IMR-90 (cell line): ENCODE data around the gene PTPRK. TPM values are rescaled to one million over a fixed set of nuclear protein-coding genes. Genes with fewer than 3 reads are reported as not detected.

ENCODE experiments used
- ATAC-seq: fragments of 200-7000 bp; cut with Tn5 transposase; 2 replicates; pipeline ENCODE4 v1.9.1; 2020; ENCODE audit warnings: low read depth, mild to moderate bottlenecking, moderate library complexity
- BruUV-seq: library from RNA; stranded (reverse); fragments of 400-500 nt; replicated peaks from 2 replicates; lab custom pipeline; 2021; lab: Mats Ljungman, UMichigan
- CTCF ChIA-PET: fragments of 300-600 bp; formaldehyde crosslinking; extraction: SDS; loops from one replicate; lab custom pipeline; 2021; ENCODE audit warnings: antibody characterized with exemption; lab: Yijun Ruan, JAX
- POLR2A ChIA-PET: fragments of 300-600 bp; sonication (Branson Sonifier 250); formaldehyde crosslinking; loops from one replicate; lab custom pipeline; 2022; ENCODE audit warnings: antibody characterized with exemption; ENCODE audit not compliant: unreplicated experiment; lab: Charles Lee
- DNase-seq: peaks from one replicate; pipeline ENCODE4 v3.0.0; 2013
- H2AFZ ChIP-seq: replicated peaks from 2 replicates; pipeline ENCODE3; 2013; ENCODE audit warnings: low read length, mild to moderate bottlenecking; ENCODE audit not compliant: poor library complexity
- H2AK5ac ChIP-seq: 2 replicates; pipeline ENCODE4 v1.6.1; 2013; ENCODE audit warnings: low read depth, low read length, inconsistent platforms
- H2AK9ac ChIP-seq: replicated peaks from 2 replicates; pipeline ENCODE3; 2013; ENCODE audit warnings: mild to moderate bottlenecking, low read depth, low read length, moderate library complexity; ENCODE audit not compliant: poor library complexity
- H2BK120ac ChIP-seq: 2 replicates; pipeline ENCODE4 v1.6.1; 2013; ENCODE audit warnings: low read depth, low read length, inconsistent platforms
- H2BK15ac ChIP-seq: 3 replicates; pipeline ENCODE4 v1.6.1; 2013; ENCODE audit warnings: low read depth, low read length, inconsistent platforms
- H2BK20ac ChIP-seq: 2 replicates; pipeline ENCODE4 v1.6.1; 2013; ENCODE audit warnings: low read depth, mild to moderate bottlenecking, inconsistent platforms, low read length, moderate library complexity
- H2BK5ac ChIP-seq: 2 replicates; pipeline ENCODE4 v1.6.1; 2013; ENCODE audit warnings: mild to moderate bottlenecking, low read depth, low read length, inconsistent platforms; ENCODE audit not compliant: poor library complexity, severe bottlenecking
- H3K14ac ChIP-seq: replicated peaks from 2 replicates; pipeline ENCODE4 v1.6.1; 2013; ENCODE audit warnings: low read depth, low read length, inconsistent platforms
- H3K18ac ChIP-seq: 2 replicates; pipeline ENCODE4 v1.6.1; 2013; ENCODE audit warnings: low read depth, low read length, control low read depth
- H3K23ac ChIP-seq: 2 replicates; pipeline ENCODE4 v1.6.1; 2013; ENCODE audit warnings: low read depth, low read length, inconsistent platforms
- H3K27ac ChIP-seq: 2 replicates; pipeline ENCODE4 v1.5.1; 2013; ENCODE audit warnings: mild to moderate bottlenecking, control low read depth, low read length; ENCODE audit not compliant: insufficient read depth
- H3K27me3 ChIP-seq: 2 replicates; pipeline ENCODE4 v1.6.1; 2013; ENCODE audit warnings: low read length; ENCODE audit not compliant: control insufficient read depth, insufficient read depth
- H3K36me3 ChIP-seq: 2 replicates; pipeline ENCODE4 v1.6.1; 2013; ENCODE audit warnings: low read length, mixed read lengths; ENCODE audit not compliant: control insufficient read depth, insufficient read depth
- H3K4ac ChIP-seq: 2 replicates; pipeline ENCODE4 v1.6.1; 2013; ENCODE audit warnings: low read depth, low read length, inconsistent platforms
- H3K4me1 ChIP-seq: 2 replicates; pipeline ENCODE4 v1.6.1; 2013; ENCODE audit warnings: low read length, mixed read lengths; ENCODE audit not compliant: control insufficient read depth, insufficient read depth
- H3K4me2 ChIP-seq: 2 replicates; pipeline ENCODE4 v1.6.1; 2013; ENCODE audit warnings: low read depth, mild to moderate bottlenecking, control low read depth, low read length, moderate library complexity
- H3K4me3 ChIP-seq: 2 replicates; pipeline ENCODE4 v1.5.1; 2013; ENCODE audit warnings: low read depth, mild to moderate bottlenecking, control low read depth, low read length, moderate library complexity; ENCODE audit not compliant: insufficient read depth
- H3K56ac ChIP-seq: 2 replicates; pipeline ENCODE4 v1.6.1; 2013; ENCODE audit warnings: low read length, inconsistent platforms; ENCODE audit not compliant: insufficient read depth; ENCODE audit errors: extremely low read depth
- H3K79me1 ChIP-seq, 2 experiments: 2 replicates each; pipeline ENCODE4 v1.6.1; 2013; ENCODE audit warnings: low read length in 2 of 2, inconsistent platforms in 1 of 2, low read depth in 1 of 2
- H3K9ac ChIP-seq: 2 replicates; pipeline ENCODE4 v1.6.1; 2013; ENCODE audit warnings: low read depth, low read length, control low read depth
- H3K9me1 ChIP-seq: 2 replicates; pipeline ENCODE4 v1.6.1; 2013; ENCODE audit warnings: low read length, inconsistent platforms; ENCODE audit not compliant: insufficient read depth
- H3K9me3 ChIP-seq: 2 replicates; pipeline ENCODE4 v1.6.1; 2013; ENCODE audit warnings: low read length; ENCODE audit not compliant: control insufficient read depth, insufficient read depth
- H4K20me1 ChIP-seq: 2 replicates; pipeline ENCODE4 v1.6.1; 2013; ENCODE audit warnings: low read length, inconsistent platforms; ENCODE audit not compliant: insufficient read depth
- H4K5ac ChIP-seq: 2 replicates; pipeline ENCODE4 v1.6.1; 2013; ENCODE audit warnings: mild to moderate bottlenecking, low read depth, low read length, control low read depth
- H4K8ac ChIP-seq, 2 experiments: 2 replicates each; pipeline ENCODE4 v1.6.1; 2013; ENCODE audit warnings: low read depth in 2 of 2, low read length in 2 of 2, control low read depth in 1 of 2, inconsistent platforms in 1 of 2
- H4K91ac ChIP-seq: 2 replicates; pipeline ENCODE4 v1.6.1; 2013; ENCODE audit warnings: low read depth, low read length, inconsistent platforms; ENCODE audit not compliant: insufficient read depth
- CEBPB ChIP-seq: IDR thresholded peaks from 2 replicates; pipeline ENCODE4 v1.6.1; 2012; ENCODE audit warnings: low read depth, low read length, improper control_type of control experiment
- FOS ChIP-seq: fragments of 150-350 bp; IDR thresholded peaks from 2 replicates; pipeline ENCODE4 v1.6.1; 2016; ENCODE audit warnings: low read depth, low read length
- MAFK ChIP-seq: IDR thresholded peaks from 2 replicates; pipeline ENCODE4 v1.6.1; 2012; ENCODE audit warnings: low read depth, low read length, improper control_type of control experiment
- NFE2L2 ChIP-seq: fragments of 150-350 bp; IDR thresholded peaks from 2 replicates; pipeline ENCODE4 v1.6.1; 2016; ENCODE audit warnings: low read depth, mild to moderate bottlenecking, low read length
- RAD21 ChIP-seq: IDR thresholded peaks from 2 replicates; pipeline ENCODE4 v1.6.1; 2012; ENCODE audit warnings: low read length, improper control_type of control experiment
- RCOR1 ChIP-seq: IDR thresholded peaks from 2 replicates; pipeline ENCODE4 v1.6.1; 2012; ENCODE audit warnings: mild to moderate bottlenecking, low read length, improper control_type of control experiment; ENCODE audit not compliant: insufficient replicate concordance
- WGBS, 2 experiments: methylation state at CpG; one replicate each; pipeline versions ENCODE4 v1.1.5 to v1.1.7; 2013; ENCODE audit warnings: missing lambda C conversion rate in 2 of 2; ENCODE audit not compliant: insufficient read length in 1 of 2; ENCODE audit errors: extremely low coverage in 2 of 2; 5-methylcytosine and 5-hydroxymethylcytosine counted together
- dilution Hi-C: fragments of 300-500 bp; cut with HindIII; formaldehyde crosslinking; loops from one replicate; pipeline ENCODE4 v1.14.3; 2018; ENCODE audit warnings: low sequenced_read_pairs; ENCODE audit not compliant: unreplicated experiment
- in situ Hi-C: fragments of 300-500 bp; cut with MboI; formaldehyde crosslinking; loops from 3 replicates; pipeline ENCODE4 v1.14.3; 2019; ENCODE audit warnings: low sequenced_read_pairs, inconsistent platforms, mixed read lengths
- intact Hi-C: fragments of 100-400 bp; cut with micrococcal nuclease; formaldehyde crosslinking; loops from 2 replicates; pipeline ENCODE4 v1.10.0; 2022
- polyA plus RNA-seq, 3 experiments: library from polyadenylated mRNA; depleted of rRNA; stranded (reverse); fragments of >200 nt; gene quantifications; 2 replicates each; pipeline ENCODE4 v1.2.3, GENCODE V29; 2012; ENCODE audit warnings: low replicate concordance in 1 of 3
- total RNA-seq: library from RNA; depleted of rRNA; stranded (reverse); fragments of >200 nt; gene quantifications from 2 replicates; pipeline ENCODE4 v1.2.3, GENCODE V29; 2012
- TF ChIP-seq, protein P1 (sequence below): fragments of 150-350 bp; IDR thresholded peaks from 2 replicates; pipeline ENCODE4 v1.6.1; 2017; ENCODE audit warnings: mild to moderate bottlenecking, antibody characterized with exemption, low read length, low read depth
- TF ChIP-seq, protein P2 (sequence below): conservative IDR thresholded peaks from 2 replicates; pipeline ENCODE4 v1.5.1; 2012; ENCODE audit warnings: mild to moderate bottlenecking, low read depth, low read length, improper control_type of control experiment

The PTPRK gene
- total and polyA plus RNA-seq, 2 of the 4 experiments (the other 2 are of a cell fraction) = 18.0 to 80.8 TPM

- TF ChIP-seq NFE2L2 (no peak), RCOR1 (no peak), RAD21 (no peak), FOS (no peak), MAFK (no peak), CEBPB (0 out of 2 replicates have a peak, but pooled peaks have one; percentile 23)
- TF ChIP-seq, protein P1, sequence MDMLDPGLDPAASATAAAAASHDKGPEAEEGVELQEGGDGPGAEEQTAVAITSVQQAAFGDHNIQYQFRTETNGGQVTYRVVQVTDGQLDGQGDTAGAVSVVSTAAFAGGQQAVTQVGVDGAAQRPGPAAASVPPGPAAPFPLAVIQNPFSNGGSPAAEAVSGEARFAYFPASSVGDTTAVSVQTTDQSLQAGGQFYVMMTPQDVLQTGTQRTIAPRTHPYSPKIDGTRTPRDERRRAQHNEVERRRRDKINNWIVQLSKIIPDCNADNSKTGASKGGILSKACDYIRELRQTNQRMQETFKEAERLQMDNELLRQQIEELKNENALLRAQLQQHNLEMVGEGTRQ = no peak
- TF ChIP-seq, protein P2, sequence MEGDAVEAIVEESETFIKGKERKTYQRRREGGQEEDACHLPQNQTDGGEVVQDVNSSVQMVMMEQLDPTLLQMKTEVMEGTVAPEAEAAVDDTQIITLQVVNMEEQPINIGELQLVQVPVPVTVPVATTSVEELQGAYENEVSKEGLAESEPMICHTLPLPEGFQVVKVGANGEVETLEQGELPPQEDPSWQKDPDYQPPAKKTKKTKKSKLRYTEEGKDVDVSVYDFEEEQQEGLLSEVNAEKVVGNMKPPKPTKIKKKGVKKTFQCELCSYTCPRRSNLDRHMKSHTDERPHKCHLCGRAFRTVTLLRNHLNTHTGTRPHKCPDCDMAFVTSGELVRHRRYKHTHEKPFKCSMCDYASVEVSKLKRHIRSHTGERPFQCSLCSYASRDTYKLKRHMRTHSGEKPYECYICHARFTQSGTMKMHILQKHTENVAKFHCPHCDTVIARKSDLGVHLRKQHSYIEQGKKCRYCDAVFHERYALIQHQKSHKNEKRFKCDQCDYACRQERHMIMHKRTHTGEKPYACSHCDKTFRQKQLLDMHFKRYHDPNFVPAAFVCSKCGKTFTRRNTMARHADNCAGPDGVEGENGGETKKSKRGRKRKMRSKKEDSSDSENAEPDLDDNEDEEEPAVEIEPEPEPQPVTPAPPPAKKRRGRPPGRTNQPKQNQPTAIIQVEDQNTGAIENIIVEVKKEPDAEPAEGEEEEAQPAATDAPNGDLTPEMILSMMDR = no peak
- no peak overlapping the region for H3K14ac ChIP-seq
- H3K36me3 ChIP-seq = no peaks in the 10 kb centered on the region
- H4K20me1 ChIP-seq = peaks cover 30% of the 10 kb centered on the region; the same call in 1 of the 2 replicates
- ATAC-seq = no peak
- WGBS, 2 experiments = 92% methylated on average over 2 of the region's 5 CpGs; no CpG with 5 or more reads in 1 of the 2 experiments
- no peak overlapping the region for H3K27ac ChIP-seq
- H3K79me1 ChIP-seq = peaks cover 45 to 67% of the 10 kb centered on the region in 2 experiments; a peak in 3 of 4 replicates
- H3K9ac ChIP-seq = no peak overlapping the region
- H3K4me3 ChIP-seq = no peak overlapping the region
- CTCF ChIA-PET = no interaction called here
- H2AFZ ChIP-seq = no peak overlapping the region
- H2BK120ac ChIP-seq = no peak overlapping the region
- H2BK20ac ChIP-seq = no peak overlapping the region
- no peak overlapping the region for H4K8ac ChIP-seq
- H3K18ac ChIP-seq = no peak overlapping the region
- no peak overlapping the region for H3K4ac ChIP-seq
- H4K91ac ChIP-seq = no peak overlapping the region
- H2BK5ac ChIP-seq = no peak overlapping the region
- no peaks in the 10 kb centered on the region for H3K9me3 ChIP-seq
- no peak overlapping the region for H2AK9ac ChIP-seq
- no peak overlapping the region for H2AK5ac ChIP-seq
- peaks cover 17% of the 10 kb centered on the region for H3K9me1 ChIP-seq
- no peak overlapping the region for H2BK15ac ChIP-seq
- no peak overlapping the region for H4K5ac ChIP-seq
- H3K4me1 ChIP-seq = 0 out of 2 replicates have a peak, but pooled peaks cover 1% of the 10 kb centered on the region
- H3K4me2 ChIP-seq = no peak overlapping the region
- intact Hi-C loops (no loop called here), in situ Hi-C loops (no loop called here), dilution Hi-C loops (no loop called here)
- no peak overlapping the region for H3K23ac ChIP-seq
- POLR2A ChIA-PET = no interaction called here
- no peak overlapping the region; the same call in 1 of the 2 replicates for H3K56ac ChIP-seq
- no TSS peak for BruUV-seq
- H3K27me3 ChIP-seq = no peaks in the 10 kb centered on the region
- no peak for DNase-seq
Measured at GRCh38 chr6:128483472-128484135, 36.8 kb downstream of the PTPRK start.
